Left hindlimb (tissue), 1 donor: ENCODE data around the gene MRPL47.
"Not testable (repeated sequence)": the region's sequence is repeated elsewhere in the genome, so short reads cannot be mapped to it uniquely, and the experiment has no call there.

Source experiments
- DNase-seq: peaks from one replicate; pipeline ENCODE4 v3.0.0-alpha.2; 2018

Gene MRPL47

DNA sequence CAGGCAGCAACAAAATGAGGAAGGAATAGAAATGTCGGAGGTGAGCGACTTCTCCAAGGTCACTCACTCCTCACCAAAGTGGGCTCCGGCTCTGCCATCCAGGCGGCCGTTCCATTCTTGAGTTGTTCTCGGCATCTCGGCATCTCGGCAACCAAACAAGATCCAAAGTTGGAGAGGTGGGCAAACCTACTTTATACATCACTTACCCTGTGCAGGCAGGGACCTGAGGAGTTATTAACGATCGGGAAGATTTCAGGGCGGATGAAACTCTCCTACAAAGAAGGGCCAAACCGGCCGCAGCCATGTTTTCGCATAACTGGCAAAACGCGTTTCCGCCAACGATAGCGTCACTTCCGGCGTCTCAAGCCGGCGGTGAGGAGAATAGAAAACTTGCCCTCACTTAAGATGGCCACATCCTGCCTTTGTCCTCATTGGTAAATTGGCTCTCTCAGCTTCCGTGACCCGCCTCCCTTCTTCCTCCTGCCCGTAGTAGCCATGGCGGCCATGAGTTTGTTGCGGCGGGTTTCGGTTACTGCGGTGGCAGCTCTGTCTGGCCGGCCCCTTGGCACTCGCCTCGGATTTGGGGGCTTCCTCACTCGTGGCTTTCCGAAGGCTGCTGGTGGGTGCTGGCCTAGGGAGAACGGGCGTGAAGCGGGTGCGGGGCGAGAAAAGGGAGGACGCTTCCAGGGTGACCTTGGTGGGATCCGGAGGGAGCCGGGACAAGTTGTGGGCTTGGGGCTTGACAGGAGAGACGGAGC, at the start of gene MRPL47, which contains the start of gene NDUFB5:
MRPL47 (minus strand) TSS at position 318 of the 758 bp plus-strand sequence; CDS start at position 304, 14 bp downstream.
NDUFB5 (plus strand) TSS at position 474 of the 758 bp plus-strand sequence; CDS start at position 496, 22 bp downstream.
- DNase-seq: peak; percentile 96

DNA sequence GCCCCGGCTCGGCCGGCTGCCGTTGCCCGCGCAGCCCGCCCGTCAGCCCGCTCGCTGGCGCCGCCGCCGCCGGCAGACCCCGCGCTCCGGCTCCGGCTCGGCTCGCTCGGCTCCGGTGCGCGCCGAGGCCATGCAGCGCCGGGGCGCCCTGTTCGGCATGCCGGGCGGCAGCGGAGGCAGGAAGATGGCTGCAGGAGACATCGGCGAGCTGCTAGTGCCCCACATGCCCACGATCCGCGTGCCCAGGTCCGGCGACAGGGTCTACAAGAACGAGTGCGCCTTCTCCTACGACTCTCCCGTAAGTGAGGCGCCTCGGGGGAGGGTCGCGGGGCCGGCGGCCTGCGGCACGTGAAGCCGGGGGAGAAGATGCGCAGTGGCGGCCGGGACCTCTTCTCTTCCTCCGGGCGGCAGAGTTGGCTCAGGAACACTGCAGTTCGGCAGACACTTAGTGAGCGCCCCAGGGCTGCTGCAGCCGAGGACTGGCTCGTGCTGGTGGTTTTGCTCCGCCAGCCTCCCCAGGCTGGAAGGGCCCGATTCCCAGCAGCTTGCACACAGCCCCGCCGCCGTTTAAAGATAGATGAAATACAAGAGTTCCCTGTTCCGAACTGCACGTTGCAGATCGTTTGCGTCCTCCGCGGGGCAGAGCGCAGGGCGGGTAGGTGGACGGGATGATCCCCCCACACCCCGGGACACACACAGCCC, 48.8 kb upstream of the MRPL47 start:
- DNase-seq: peak; percentile 86

DNA sequence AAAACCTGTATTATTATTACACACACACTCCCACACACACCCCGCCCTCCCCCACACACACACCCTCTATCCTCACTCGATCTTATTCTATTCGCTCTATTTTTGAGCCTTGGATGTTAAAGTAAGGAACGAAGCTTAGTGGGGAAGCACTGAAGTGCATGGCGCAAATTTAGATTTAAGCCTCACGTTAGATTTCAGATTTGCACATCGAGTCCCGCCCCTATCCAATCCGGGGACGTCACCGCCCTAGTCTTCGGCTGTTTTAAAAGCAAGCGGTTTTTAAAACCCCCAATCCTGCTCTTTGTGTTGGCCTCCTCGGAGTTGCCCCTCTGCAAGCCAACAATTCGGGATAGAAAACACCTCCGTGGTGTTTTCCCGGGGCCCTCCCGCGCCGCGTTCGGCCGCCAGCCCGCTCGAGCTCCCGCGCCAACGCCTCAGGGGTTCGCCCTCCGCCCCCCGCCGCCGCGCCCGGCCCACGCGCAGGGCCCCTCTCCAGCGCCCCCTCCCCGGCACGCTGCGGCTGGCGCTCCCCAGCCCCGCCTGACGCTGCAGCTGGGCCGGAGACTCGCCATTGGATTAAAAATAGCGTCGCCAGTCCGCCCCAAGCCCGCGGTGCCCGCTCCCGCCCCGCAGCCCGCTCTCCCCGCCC, 48.1 kb upstream of the MRPL47 start, which contains the start of gene USP13:
USP13 (plus strand) TSS at position 594 of the 649 bp plus-strand sequence. CDS start 186 bp downstream, outside the sequence.
- peak; percentile 87 for DNase-seq

DNA sequence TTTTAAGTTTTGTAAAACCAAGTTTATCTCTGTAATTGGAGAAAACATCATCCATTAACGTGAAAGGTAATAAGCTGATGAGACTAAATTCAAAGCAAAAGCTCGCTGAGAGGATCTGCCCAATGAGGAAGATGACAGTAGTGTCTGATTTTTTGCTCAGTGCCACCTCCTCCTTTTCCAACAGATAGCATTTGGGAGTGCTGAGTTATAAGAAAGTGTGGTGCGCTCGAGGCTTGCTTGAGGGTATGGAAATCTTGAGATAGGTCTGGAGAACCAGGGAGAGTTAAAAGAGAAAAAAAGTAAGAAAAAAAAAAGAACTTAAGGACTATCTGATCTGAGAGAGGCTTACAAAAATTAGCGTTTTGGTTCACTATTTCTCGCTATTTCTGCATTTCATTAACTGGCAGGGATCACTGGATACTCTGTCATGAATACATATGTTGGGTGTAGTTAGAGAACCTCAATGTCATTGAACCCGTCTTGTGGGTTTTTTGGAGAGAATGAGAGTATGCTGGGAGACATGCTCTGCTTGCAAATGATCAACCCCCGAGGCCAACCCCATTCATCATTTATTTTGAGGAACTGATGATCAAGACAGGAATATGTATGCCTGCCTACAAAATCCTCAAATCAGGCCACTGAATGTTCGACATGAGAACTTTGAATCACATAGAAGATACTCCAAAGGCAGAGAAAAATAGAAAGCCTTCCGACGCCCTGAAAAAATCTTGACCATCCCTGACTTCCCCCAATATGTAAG, 47.4 kb upstream of the MRPL47 start:
- DNase-seq: no peak

DNA sequence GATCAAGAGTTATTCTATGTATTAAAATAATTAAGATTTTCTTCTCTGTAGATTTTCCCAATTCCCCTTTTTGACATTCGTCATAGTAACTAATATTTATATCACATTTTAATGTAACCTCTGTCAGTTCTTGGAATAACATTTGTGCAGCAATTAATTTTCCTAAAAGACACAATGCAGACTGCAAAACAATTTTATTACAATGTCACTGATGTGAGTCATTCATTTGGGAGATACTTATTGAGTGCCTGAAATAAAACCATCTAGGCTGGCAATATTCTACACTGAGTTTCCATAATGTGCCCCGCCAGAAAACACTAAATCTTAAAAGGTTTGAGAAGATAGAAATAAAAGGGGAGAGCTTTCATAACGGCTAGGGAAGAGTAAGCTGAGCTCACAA, 41.7 kb upstream of the MRPL47 start:
- DNase-seq: no peak

DNA sequence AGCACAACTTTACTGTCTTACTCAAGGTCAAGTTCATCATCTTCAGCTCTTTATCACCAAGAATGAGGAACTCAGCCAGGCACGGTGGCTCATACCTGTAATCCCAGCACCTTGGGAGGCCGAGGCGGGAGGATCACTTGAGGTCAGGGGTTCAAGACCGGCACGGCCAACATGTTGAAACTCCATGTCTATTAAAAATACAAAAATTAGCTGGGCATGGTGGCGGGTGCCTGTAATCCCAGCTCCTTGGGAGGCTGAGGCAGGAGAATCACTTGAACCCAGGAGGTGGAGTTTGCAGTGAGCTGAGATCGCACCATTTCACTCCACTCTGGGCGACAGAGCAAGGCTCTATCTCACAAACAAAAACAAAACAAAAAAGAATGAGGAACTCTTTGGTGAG, 39.4 kb upstream of the MRPL47 start:
- DNase-seq: not testable (repeated sequence)

DNA sequence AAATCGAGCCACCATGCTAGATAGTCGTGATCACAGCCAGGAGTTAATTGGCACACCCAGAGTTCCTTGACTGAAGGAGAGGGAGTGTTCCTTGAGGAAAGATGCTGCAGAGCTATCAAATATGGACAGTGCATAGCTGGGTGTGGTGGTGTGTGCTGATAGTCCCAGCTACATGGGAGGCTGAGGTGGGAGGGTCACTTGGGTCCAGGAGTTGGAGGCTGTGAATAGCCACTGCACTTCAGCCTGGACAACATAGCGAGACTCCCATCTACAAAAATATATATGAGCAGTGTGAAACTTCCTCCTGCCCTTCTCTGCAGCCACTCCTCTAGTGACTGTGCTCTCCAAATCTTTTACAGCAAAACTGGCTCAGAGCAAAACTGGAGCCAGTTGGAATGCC, 38.4 kb upstream of the MRPL47 start:
- no peak for DNase-seq

- no peak for DNase-seq
Measured at GRCh38 chr3:179640469-179640868, 36.0 kb upstream of the MRPL47 start.

DNA sequence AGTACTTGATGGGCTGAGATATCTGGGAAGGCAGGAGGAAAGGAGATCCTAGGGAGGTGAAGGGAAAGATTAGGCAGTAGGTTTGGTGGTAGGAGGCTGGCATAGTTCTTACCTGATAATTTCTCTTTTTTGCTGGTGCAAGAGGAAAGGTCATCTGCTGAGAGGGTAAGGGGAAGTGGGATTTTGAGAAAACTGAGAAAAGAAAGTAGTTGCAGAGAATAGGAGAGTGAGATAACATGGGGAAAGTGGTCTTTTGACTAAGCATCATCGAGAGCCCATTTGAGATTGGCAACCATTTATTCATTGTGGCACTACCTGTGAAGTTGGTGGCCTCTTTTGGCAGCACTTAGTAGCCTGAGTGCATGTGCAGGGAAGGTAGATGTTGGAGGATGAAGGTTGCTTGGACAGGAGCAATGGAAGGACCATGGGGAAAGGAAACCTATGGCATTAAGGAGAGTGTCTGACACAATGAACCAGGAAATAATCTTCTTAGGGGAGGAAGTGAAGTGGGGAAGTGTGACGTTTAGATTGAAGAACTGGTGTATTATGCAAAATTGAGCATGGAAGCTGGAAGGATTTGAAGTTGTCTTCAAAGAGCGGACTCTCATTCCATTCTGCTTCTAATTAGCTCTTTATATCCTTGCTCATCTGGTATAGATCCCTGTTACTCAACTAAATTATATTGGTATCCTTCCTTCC, 26.5 kb upstream of the MRPL47 start:
- DNase-seq: no peak

GRCh38 chr3:179624451-179624850, 20.0 kb upstream of the MRPL47 start:
- DNase-seq: no peak

DNA sequence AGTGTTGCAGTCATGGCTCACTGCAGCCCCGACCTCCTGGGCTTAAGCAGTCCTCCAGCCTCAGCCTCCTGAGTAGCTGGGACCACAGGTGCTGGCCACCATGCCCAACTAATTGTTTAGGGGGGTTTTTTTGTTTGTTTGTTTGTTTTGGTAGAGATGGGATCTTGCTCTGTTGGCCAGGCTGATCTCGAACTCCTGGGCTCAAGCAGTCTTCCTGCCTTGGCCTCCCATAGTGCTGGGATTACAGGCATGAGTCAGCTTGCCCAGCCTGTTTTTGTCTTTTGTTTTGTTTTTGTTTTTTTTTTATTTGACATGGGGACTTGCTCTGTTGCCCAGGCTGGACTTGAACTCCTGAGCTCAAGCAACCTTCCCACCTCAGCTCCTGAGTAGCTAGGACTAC, 17.6 kb upstream of the MRPL47 start:
- no peak for DNase-seq

DNA sequence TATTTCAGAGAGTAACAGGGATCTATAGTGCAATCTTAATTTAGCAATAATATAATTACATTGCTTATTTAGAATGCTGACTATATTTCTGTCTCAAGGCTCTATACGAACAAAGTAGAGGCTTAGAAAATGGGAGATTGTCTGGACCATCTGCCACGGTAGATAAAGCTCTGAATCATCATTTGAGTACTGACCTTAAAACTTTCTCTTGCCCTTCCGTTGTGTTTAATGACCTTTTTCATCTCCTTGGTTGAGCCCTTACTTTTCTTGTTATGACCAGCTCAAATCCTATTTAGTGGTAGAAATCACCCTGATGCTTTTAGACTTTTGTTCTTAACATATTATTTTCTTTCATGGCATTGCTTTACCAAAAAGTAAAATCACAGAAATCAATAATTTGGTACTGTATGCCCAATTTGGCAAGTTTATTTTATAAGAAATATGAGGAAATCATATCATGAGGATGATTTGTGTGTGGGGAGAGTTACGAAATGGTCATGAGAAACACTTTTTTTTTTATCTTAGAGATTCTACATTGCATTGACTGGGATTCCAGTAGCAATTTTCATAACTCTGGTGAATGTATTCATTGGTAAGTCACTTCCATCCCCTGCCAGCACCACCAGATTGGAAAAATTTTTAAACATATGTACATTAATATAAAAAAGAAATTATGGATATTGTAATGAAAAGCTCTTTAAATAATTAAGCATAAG, 11.2 kb upstream of the MRPL47 start:
- no peak for DNase-seq

- DNase-seq: no peak
Measured at GRCh38 chr3:179613807-179614206, 9.4 kb upstream of the MRPL47 start.

- DNase-seq: no peak
Measured at GRCh38 chr3:179610066-179610465, 5.6 kb upstream of the MRPL47 start.

DNA sequence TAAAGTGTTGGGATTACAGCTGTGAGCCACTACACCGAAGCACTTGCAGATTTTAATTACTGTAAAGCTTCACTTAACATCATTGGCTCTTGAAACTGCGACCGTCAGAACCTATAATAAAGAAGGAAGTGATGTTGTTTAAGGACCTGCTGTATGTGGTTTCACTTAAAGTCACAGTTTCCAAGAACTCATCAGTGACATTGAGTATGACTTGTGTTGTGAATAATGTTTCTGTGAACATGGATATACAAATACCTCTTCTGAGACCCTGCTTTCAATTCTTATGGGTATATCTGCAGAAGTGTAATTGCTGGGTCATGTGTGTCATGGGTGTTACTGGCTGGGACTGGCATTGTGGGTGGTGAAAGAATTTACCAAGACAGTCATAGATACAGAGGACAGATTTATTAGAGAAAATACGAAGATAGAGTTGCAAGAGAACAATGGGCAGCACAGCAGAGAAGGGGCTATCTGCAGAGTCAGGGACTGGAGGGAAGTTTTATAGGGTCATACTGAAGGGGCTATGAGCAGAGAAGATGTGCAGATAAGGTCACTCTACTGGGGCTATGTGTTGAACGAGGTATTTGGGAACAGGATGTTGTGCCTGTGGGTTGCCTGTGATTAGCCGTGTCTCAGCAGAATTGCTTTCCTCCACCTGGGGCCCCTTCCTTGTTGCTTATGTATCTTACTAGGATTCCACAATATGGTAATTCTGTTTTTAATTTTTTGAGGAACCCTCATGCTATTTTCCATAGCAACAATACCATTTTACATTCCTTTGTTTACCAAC, 4.7 kb upstream of the MRPL47 start:
- no peak for DNase-seq

GRCh38 chr3:179606534-179607085, 2.2 kb upstream of the MRPL47 start:
- no peak for DNase-seq

- no peak for DNase-seq
Measured at GRCh38 chr3:179603831-179604230, 607 bp downstream of the MRPL47 start.

DNA sequence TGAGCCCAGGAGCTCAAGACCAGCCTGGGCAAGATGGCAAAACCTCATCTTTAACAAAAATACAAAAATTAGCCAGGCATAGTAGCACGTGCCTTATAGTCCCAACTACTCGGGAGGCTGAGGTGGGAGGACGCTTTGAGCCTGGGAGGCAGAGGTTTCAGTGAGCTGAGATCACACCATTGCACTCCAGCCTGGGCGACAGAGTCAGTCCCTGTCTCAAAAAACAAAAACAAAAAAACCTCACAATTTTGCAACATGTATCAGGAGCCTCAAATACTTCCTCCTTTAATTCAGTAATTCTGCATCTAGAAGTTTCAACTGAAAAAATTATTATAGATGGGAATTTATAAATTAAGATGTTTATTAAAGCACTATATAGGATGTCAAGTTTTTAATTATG, 1.1 kb downstream of the MRPL47 start:
- DNase-seq: no peak

- DNase-seq: no peak
Measured at GRCh38 chr3:179599531-179599930, 4.9 kb downstream of the MRPL47 start.

GRCh38 chr3:179591313-179591712, 13.1 kb downstream of the MRPL47 start:
- DNase-seq: no peak
